GM19023 (cell line): ENCODE measurements around the gene MRPL51.
A peak's percentile ranks its signal among the peaks of the same experiment; 100 is the strongest.
"Not testable (repeated sequence)": the region's sequence is repeated elsewhere in the genome, so short reads cannot be mapped to it uniquely, and the experiment has no call there.

ENCODE experiments used
- ATAC-seq: cut with Tn5 transposase; IDR thresholded peaks from one replicate; pipeline ENCODE4 v1.9.1; 2021; ENCODE audit warnings: mild to moderate bottlenecking, moderate library complexity; ENCODE audit not compliant: unreplicated experiment

The MRPL51 gene

GRCh38 chr12:6532051-6532926 is 39.2 kb upstream of the MRPL51 start:
- no peak for ATAC-seq

- ATAC-seq = no peak
These were observed 37.7 kb upstream of the MRPL51 start for GRCh38 chr12:6530576-6531260.

- no peak for ATAC-seq
These were observed 36.3 kb upstream of the MRPL51 start for GRCh38 chr12:6529291-6529737.

- ATAC-seq = no peak
These were observed 35.6 kb upstream of the MRPL51 start for GRCh38 chr12:6528539-6529235.

GRCh38 chr12:6527711-6528110 is 34.6 kb upstream of the MRPL51 start:
- no peak for ATAC-seq

- no peak for ATAC-seq
These were observed 33.9 kb upstream of the MRPL51 start for GRCh38 chr12:6526766-6527525.

GRCh38 chr12:6526201-6526600 is 33.1 kb upstream of the MRPL51 start:
- no peak for ATAC-seq

GRCh38 chr12:6524648-6525047 is 31.6 kb upstream of the MRPL51 start:
- ATAC-seq = no peak

GRCh38 chr12:6523708-6524107 is 30.6 kb upstream of the MRPL51 start:
- ATAC-seq = no peak

GRCh38 chr12:6522193-6522592 is 29.1 kb upstream of the MRPL51 start:
- no peak for ATAC-seq

GRCh38 chr12:6520186-6520585 is 27.1 kb upstream of the MRPL51 start:
- no peak for ATAC-seq

GRCh38 chr12:6508087-6508486 is 15.0 kb upstream of the MRPL51 start:
- ATAC-seq = no peak

GRCh38 chr12:6507102-6507998 is 14.3 kb upstream of the MRPL51 start:
- ATAC-seq = no peak

GRCh38 chr12:6500466-6500865 is 7.4 kb upstream of the MRPL51 start:
- ATAC-seq = no peak

GRCh38 chr12:6497291-6497690 is 4.2 kb upstream of the MRPL51 start:
- ATAC-seq = not testable (repeated sequence)

- ATAC-seq = no peak
These were observed 1.9 kb upstream of the MRPL51 start for GRCh38 chr12:6494968-6495367.

GRCh38 chr12:6494258-6494743 is 1.2 kb upstream of the MRPL51 start:
- ATAC-seq = peak; percentile 22

- ATAC-seq = peak; percentile 87
These were observed 615 bp upstream of the MRPL51 start, which contains the start of gene NCAPD2 for GRCh38 chr12:6493497-6494257. Gene NCAPD2 (plus strand): TSS chr12:6494102. CDS start chr12:6495099, 997 bp downstream.

GRCh38 chr12:6490673-6491072 is 2.4 kb downstream of the MRPL51 start:
- ATAC-seq = not testable (repeated sequence)
